Endothelial cell (in vitro differentiated cells): ENCODE results near the gene CXCR5. TPM values are rescaled to one million over a fixed set of nuclear protein-coding genes. Genes with fewer than 3 reads are reported as not detected.

Experiments
- DNase-seq: peaks from one replicate; pipeline ENCODE4 v3.0.0; 2021; ENCODE audit warnings: low spot score
- H3K27ac Mint-ChIP-seq: one replicate; pipeline ENCODE4 v1.8.0; 2021; ENCODE audit warnings: mixed read lengths, inconsistent platforms; ENCODE audit not compliant: unreplicated experiment
- H3K27me3 Mint-ChIP-seq: one replicate; pipeline ENCODE4 v1.8.0; 2021; ENCODE audit warnings: mild to moderate bottlenecking, moderate library complexity, mixed read lengths, inconsistent platforms; ENCODE audit not compliant: unreplicated experiment
- H3K36me3 Mint-ChIP-seq: one replicate; pipeline ENCODE4 v1.8.0; 2021; ENCODE audit warnings: mild to moderate bottlenecking, low read depth, mixed read lengths, inconsistent platforms; ENCODE audit not compliant: unreplicated experiment
- H3K4me1 Mint-ChIP-seq: one replicate; pipeline ENCODE4 v1.8.0; 2021; ENCODE audit warnings: mild to moderate bottlenecking, mixed read lengths, inconsistent platforms; ENCODE audit not compliant: unreplicated experiment
- H3K4me3 Mint-ChIP-seq: one replicate; pipeline ENCODE4 v1.8.0; 2021; ENCODE audit warnings: mild to moderate bottlenecking, mixed read lengths, inconsistent platforms; ENCODE audit not compliant: unreplicated experiment
- H3K9me3 Mint-ChIP-seq: one replicate; pipeline ENCODE4 v1.8.0; 2021; ENCODE audit warnings: mixed read lengths, inconsistent platforms; ENCODE audit not compliant: unreplicated experiment
- long read RNA-seq: library from polyadenylated mRNA; unstranded; transcript quantifications from one replicate; pipeline ENCODE4 v2.0.0, GENCODE V29; 2020; ENCODE audit not compliant: unreplicated experiment
- total RNA-seq: library from RNA; stranded (reverse); fragmentation: NEBNext Ultra II Directional; extraction: Animal tissue kit (Norgen Biotek cat#: 25700); gene quantifications from one replicate; pipeline ENCODE4 v1.2.1, GENCODE V29; 2021; ENCODE audit not compliant: unreplicated experiment
- TF ChIP-seq, protein P1 (sequence below): fragments of 200-600 bp; sonication (generic); IDR thresholded peaks from one replicate; pipeline ENCODE4 v1.5.0; 2021; ENCODE audit warnings: antibody characterized with exemption; ENCODE audit not compliant: unreplicated experiment

Gene CXCR5, protein sequence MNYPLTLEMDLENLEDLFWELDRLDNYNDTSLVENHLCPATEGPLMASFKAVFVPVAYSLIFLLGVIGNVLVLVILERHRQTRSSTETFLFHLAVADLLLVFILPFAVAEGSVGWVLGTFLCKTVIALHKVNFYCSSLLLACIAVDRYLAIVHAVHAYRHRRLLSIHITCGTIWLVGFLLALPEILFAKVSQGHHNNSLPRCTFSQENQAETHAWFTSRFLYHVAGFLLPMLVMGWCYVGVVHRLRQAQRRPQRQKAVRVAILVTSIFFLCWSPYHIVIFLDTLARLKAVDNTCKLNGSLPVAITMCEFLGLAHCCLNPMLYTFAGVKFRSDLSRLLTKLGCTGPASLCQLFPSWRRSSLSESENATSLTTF
- not detected for total RNA-seq
- long read RNA-seq = 0 reads

DNA sequence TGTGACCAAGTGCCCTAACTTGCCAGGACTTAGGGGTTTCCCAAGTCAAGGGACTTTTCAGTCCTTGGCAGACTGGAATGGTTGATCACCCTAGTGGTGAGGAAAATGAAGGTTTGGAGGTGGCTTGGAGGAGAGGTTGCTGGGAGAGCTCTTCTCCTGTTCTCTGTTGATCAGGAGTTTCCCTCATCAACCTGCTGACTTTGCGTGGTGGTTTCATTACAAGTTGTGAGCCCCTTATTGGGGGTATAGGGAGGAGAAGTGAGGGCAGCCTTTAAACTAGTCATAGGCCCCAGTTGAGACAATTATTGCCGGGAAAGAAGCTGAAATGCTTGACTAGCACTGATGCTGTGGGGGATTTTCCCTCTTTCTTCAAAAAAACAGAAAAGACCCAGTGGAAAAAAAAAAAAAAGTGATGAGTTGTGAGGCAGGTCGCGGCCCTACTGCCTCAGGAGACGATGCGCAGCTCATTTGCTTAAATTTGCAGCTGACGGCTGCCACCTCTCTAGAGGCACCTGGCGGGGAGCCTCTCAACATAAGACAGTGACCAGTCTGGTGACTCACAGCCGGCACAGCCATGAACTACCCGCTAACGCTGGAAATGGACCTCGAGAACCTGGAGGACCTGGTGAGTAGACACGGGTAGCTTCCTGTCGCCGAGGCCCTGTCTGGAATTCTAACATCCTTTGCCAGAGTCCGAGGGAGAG lies at the start of gene CXCR5:
CXCR5 (plus strand) TSS at position 525 of the 704 bp plus-strand sequence; CDS start at position 575, 50 bp downstream.
- TF ChIP-seq, protein P1, sequence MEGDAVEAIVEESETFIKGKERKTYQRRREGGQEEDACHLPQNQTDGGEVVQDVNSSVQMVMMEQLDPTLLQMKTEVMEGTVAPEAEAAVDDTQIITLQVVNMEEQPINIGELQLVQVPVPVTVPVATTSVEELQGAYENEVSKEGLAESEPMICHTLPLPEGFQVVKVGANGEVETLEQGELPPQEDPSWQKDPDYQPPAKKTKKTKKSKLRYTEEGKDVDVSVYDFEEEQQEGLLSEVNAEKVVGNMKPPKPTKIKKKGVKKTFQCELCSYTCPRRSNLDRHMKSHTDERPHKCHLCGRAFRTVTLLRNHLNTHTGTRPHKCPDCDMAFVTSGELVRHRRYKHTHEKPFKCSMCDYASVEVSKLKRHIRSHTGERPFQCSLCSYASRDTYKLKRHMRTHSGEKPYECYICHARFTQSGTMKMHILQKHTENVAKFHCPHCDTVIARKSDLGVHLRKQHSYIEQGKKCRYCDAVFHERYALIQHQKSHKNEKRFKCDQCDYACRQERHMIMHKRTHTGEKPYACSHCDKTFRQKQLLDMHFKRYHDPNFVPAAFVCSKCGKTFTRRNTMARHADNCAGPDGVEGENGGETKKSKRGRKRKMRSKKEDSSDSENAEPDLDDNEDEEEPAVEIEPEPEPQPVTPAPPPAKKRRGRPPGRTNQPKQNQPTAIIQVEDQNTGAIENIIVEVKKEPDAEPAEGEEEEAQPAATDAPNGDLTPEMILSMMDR = no peak
- peaks cover 8% of the 10 kb centered on the region for H3K27me3 Mint-ChIP-seq
- peaks cover 2% of the 10 kb centered on the region for H3K36me3 Mint-ChIP-seq
- DNase-seq = no peak
- H3K9me3 Mint-ChIP-seq = no peaks in the 10 kb centered on the region
- H3K4me1 Mint-ChIP-seq = peaks cover 4% of the 10 kb centered on the region
- H3K4me3 Mint-ChIP-seq = no peak within 1 kb of the TSS
- H3K27ac Mint-ChIP-seq = no peak within 1 kb of the TSS

DNA sequence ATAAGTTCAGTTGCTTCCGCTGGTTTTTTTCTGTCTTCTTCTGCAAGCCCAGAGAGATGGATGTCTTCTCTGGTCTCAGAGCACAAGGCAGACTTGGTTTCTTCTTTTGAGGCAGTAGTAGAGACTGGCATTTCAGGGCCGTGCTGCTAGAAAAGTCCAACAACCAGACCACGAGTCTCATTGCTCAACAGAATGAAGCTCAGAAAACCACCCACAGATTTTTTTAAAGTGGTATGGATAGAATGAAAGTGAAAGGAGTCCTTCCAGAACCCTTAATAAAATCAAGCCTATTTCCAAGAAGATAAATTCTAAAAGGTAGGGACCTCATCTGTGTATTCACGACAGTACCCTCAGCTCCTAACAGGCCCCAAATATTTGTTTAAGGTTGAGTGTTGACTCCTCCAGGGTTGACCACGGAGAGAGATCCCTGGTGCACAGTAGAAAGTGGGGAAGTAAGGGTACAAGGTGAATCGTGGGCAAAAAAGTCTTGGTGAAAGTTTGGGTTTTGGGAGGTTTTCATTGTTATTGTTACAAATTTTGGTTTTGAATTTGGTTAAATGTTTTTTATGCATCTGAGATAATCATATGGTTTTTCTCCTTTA lies 49.2 kb upstream of the CXCR5 start:
- H3K27me3 Mint-ChIP-seq = peaks cover 1% of the 10 kb centered on the region
- TF ChIP-seq, protein P1 = no peak
- H3K4me3 Mint-ChIP-seq = no peak overlapping the region
- H3K36me3 Mint-ChIP-seq = no peaks in the 10 kb centered on the region
- no peak overlapping the region for H3K27ac Mint-ChIP-seq
- DNase-seq = no peak
- no peaks in the 10 kb centered on the region for H3K4me1 Mint-ChIP-seq
- H3K9me3 Mint-ChIP-seq = no peaks in the 10 kb centered on the region

DNA sequence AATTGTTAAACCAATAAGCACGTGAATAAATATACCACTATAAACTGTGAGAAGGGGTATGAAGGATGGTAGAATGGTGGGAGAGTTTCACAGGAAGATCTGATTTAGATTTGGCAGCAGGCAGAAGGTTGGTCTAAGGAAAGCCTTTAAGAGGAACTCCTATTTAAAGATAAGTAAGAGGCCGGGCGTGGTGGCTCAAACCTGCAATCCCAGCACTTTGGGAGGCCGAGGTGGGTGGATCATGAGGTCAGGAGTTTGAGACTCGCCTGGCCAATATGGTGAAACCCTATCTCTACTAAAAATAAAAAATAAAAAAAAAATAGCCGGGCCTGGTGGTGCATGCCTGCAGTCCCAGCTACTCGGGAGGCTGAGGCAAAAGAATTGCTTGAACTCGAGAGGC lies 45.8 kb upstream of the CXCR5 start:
- Mint-ChIP-seq H3K9me3 (no peaks in the 10 kb centered on the region), H3K4me3 (no peak overlapping the region), H3K4me1 (no peaks in the 10 kb centered on the region), H3K27me3 (peaks cover 1% of the 10 kb centered on the region), H3K27ac (peak overlapping the region; percentile 21), H3K36me3 (no peaks in the 10 kb centered on the region)
- DNase-seq = no peak
- TF ChIP-seq, protein P1 = no peak

DNA sequence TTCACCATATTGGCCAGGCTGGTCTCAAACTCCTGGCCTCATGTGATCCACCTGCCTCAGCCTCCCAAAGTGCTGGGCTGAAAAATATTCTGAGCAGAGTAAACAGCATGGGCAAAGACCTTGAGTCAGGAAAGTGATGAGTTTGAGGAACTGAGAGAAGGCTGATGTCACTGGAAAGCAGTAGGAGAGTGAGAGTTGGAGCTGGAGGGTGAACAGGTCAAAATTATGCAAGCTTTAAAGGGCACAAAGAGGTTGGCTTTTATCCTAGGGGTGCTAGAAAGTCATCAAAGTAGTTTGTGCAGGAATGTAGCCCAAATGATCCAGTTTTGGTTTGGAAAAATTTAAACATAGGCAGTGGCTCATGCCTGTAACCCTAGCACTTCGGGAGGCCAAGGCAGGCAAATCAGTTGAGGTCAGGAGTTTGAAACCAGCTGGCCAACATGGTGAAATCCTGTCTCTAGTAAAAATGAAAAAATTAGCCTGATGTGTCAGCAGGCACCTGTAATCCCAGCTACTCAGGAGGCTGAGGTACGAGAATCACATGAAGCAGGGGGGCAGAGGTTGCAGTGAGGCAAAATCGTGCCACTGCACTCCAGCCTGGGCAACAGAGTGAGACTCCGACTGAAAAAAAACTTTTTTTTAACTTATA lies 44.7 kb upstream of the CXCR5 start:
- TF ChIP-seq, protein P1 = no peak
- no peak overlapping the region for H3K4me3 Mint-ChIP-seq
- no peak for DNase-seq
- peaks cover 1% of the 10 kb centered on the region for H3K27me3 Mint-ChIP-seq
- no peak overlapping the region for H3K27ac Mint-ChIP-seq
- no peaks in the 10 kb centered on the region for H3K9me3 Mint-ChIP-seq
- H3K4me1 Mint-ChIP-seq = no peaks in the 10 kb centered on the region
- H3K36me3 Mint-ChIP-seq = no peaks in the 10 kb centered on the region
